Measurements from ENCODE around the gene CEP112. TPM values are rescaled to one million over a fixed set of nuclear protein-coding genes. Genes with fewer than 3 reads are reported as not detected.
"Not testable (repeated sequence)": the region's sequence is repeated elsewhere in the genome, so short reads cannot be mapped to it uniquely, and the experiment has no call there.

Gene CEP112
- polyA plus RNA-seq, 4 donors = 12.5 to 17.6 (median 15.9) TPM

GRCh38 chr17:65751263-65751662 is 440.7 kb downstream of the CEP112 start:
- DNase-seq (ENCODE audit: low read depth in 4 of 4, low spot score in 3 of 4) = no peak

GRCh38 chr17:65750631-65751115 is 441.3 kb downstream of the CEP112 start:
- no peak for DNase-seq (ENCODE audit: low read depth in 4 of 4, low spot score in 3 of 4)

- DNase-seq (ENCODE audit: low read depth in 4 of 4, low spot score in 3 of 4) = no peak
Observed at GRCh38 chr17:65750166-65750565, 441.8 kb downstream of the CEP112 start.

- no peak for DNase-seq (ENCODE audit: low read depth in 4 of 4, low spot score in 3 of 4)
Observed at GRCh38 chr17:65749479-65749878, 442.5 kb downstream of the CEP112 start.

- no peak for DNase-seq (ENCODE audit: low read depth in 4 of 4, low spot score in 3 of 4)
Observed at GRCh38 chr17:65745241-65745640, 446.7 kb downstream of the CEP112 start.

- no peak for DNase-seq (ENCODE audit: low read depth in 4 of 4, low spot score in 3 of 4)
Observed at GRCh38 chr17:65743308-65743655, 448.7 kb downstream of the CEP112 start.

GRCh38 chr17:65742403-65743307 is 449.3 kb downstream of the CEP112 start:
- DNase-seq (ENCODE audit: low read depth in 4 of 4, low spot score in 3 of 4) = no peak

GRCh38 chr17:65741710-65742109 is 450.2 kb downstream of the CEP112 start:
- no peak for DNase-seq (ENCODE audit: low read depth in 4 of 4, low spot score in 3 of 4)

- no peak for DNase-seq (ENCODE audit: low read depth in 4 of 4, low spot score in 3 of 4)
Observed at GRCh38 chr17:65739034-65739433, 452.9 kb downstream of the CEP112 start.

GRCh38 chr17:65737451-65737850 is 454.5 kb downstream of the CEP112 start:
- DNase-seq (ENCODE audit: low read depth in 4 of 4, low spot score in 3 of 4) = no peak

GRCh38 chr17:65733314-65733713 is 458.6 kb downstream of the CEP112 start:
- DNase-seq (ENCODE audit: low read depth in 4 of 4, low spot score in 3 of 4) = no peak

GRCh38 chr17:65732667-65733066 is 459.3 kb downstream of the CEP112 start:
- not testable (repeated sequence) for DNase-seq (ENCODE audit: low read depth in 4 of 4, low spot score in 3 of 4)

GRCh38 chr17:65730711-65731169 is 461.2 kb downstream of the CEP112 start:
- no peak for DNase-seq (ENCODE audit: low read depth in 4 of 4, low spot score in 3 of 4)

- DNase-seq (ENCODE audit: low read depth in 4 of 4, low spot score in 3 of 4) = no peak
Observed at GRCh38 chr17:65729207-65729606, 462.7 kb downstream of the CEP112 start.

- DNase-seq (ENCODE audit: low read depth in 4 of 4, low spot score in 3 of 4) = no peak
Observed at GRCh38 chr17:65727832-65728231, 464.1 kb downstream of the CEP112 start.

GRCh38 chr17:65727246-65727645 is 464.7 kb downstream of the CEP112 start:
- DNase-seq (ENCODE audit: low read depth in 4 of 4, low spot score in 3 of 4) = no peak

- peak in 3 of 4 donors; percentile 37 to 48 (median 46) for DNase-seq (ENCODE audit: low read depth in 4 of 4, low spot score in 3 of 4)
Observed at GRCh38 chr17:65723431-65724151, 468.3 kb downstream of the CEP112 start.

- no peak for DNase-seq (ENCODE audit: low read depth in 4 of 4, low spot score in 3 of 4)
Observed at GRCh38 chr17:65718601-65719000, 473.3 kb downstream of the CEP112 start.

- DNase-seq (ENCODE audit: low read depth in 4 of 4, low spot score in 3 of 4) = no peak
Observed at GRCh38 chr17:65712383-65713267, 479.3 kb downstream of the CEP112 start.

GRCh38 chr17:65711671-65712276 is 480.2 kb downstream of the CEP112 start:
- no peak for DNase-seq (ENCODE audit: low read depth in 4 of 4, low spot score in 3 of 4)
